SK-N-SH (cell line): ENCODE results near the gene ZBTB45.

Experiments
- EP300 ChIP-seq, 2 experiments: IDR thresholded peaks; 2 replicates each; pipeline versions ENCODE4 v1.4.0 to v1.6.1; 2012; ENCODE audit warnings: borderline replicate concordance in 1 of 2, low read depth in 1 of 2, low read length in 1 of 2
- EZH2phosphoT487 ChIP-seq: fragments of 200-600 bp; sonication (generic); IDR thresholded peaks from 2 replicates; pipeline ENCODE4 v1.6.1; 2017; ENCODE audit warnings: low read depth, mixed run types, mild to moderate bottlenecking, antibody characterized with exemption, moderate library complexity, borderline replicate concordance
- GABPA ChIP-seq: IDR thresholded peaks from 2 replicates; pipeline ENCODE4 v1.4.0; 2012; ENCODE audit warnings: low read depth, mild to moderate bottlenecking
- MAX ChIP-seq: IDR thresholded peaks from 2 replicates; pipeline ENCODE4 v1.4.0; 2012; ENCODE audit warnings: low read depth
- POLR2AphosphoS5 ChIP-seq: IDR thresholded peaks from 2 replicates; pipeline ENCODE4 v1.6.1; 2012; ENCODE audit warnings: low read depth, low read length
- RAD21 ChIP-seq: IDR thresholded peaks from 2 replicates; pipeline ENCODE4 v1.6.1; 2012; ENCODE audit warnings: mild to moderate bottlenecking, low read length
- TAF1 ChIP-seq: IDR thresholded peaks from 2 replicates; pipeline ENCODE4 v1.6.1; 2012; ENCODE audit warnings: low read depth, mild to moderate bottlenecking, low read length, moderate library complexity, borderline replicate concordance
- USF1 ChIP-seq: IDR thresholded peaks from 2 replicates; pipeline ENCODE4 v1.4.0; 2012; ENCODE audit warnings: low read depth, borderline replicate concordance
- USF2 ChIP-seq: fragments of 150-350 bp; IDR thresholded peaks from 2 replicates; pipeline ENCODE4 v1.6.1; 2017; ENCODE audit warnings: antibody characterized with exemption, low read length, low read depth, borderline replicate concordance
- YY1 ChIP-seq: IDR thresholded peaks from 2 replicates; pipeline ENCODE4 v1.4.0; 2012; ENCODE audit warnings: low read depth, mild to moderate bottlenecking
- ZBTB33 ChIP-seq: IDR thresholded peaks from 2 replicates; pipeline ENCODE4 v1.4.0; 2012; ENCODE audit warnings: low read depth, borderline replicate concordance
- TF ChIP-seq, protein P1 (sequence below): fragments of 200-600 bp; sonication (generic); IDR thresholded peaks from 2 replicates; pipeline ENCODE4 v1.6.1; 2017; ENCODE audit warnings: antibody characterized with exemption, mild to moderate bottlenecking, moderate library complexity
- TF ChIP-seq, protein P2 (sequence below): IDR thresholded peaks from 2 replicates; pipeline ENCODE4 v1.6.1; 2012; ENCODE audit warnings: mild to moderate bottlenecking, low read depth, low read length, moderate library complexity

DNA sequence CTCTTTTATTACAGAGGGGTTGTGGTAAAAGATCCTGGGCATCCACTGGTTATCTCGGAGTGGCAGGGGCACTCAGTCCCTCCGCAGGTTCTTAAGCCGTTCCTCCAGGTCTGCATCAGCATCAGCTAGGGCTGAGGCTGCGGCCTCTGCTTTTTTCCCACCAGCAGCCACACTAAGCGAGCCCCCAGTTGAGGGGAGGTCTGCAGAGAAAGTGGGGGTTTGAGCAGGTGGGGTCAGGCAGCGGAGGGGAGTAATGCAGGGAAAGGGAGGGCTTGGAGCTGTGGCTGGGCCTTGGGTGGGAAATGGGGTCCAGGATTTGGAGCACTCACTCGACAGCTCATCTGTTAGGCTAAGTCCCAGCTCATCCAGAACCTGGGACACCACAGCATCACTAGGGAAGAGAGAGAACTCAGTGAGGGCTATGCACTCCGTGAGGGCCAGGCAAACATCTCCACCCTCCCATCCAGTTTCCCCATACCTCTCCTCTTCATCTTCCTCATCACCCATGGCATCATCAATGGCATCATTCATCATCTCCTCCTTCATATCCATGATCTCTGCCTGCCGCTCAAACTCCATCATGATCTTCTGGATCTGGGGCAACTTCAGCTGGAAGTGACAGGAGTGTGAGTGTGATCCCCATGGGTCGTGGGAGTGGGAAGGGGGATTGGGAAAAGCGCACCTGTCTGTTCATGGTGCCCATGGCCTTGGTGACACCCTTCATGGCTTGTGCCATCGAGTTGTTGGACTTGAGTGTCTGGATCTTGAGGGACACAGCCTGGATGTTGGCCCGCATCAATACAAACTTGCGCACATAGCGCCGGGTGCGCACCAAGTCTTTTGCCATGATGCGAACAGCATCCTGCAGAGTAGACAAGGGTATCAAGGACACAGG is 32.2 kb upstream of the ZBTB45 start:
- TF ChIP-seq POLR2AphosphoS5 (peak; percentile 18), EP300 (IDR thresholded peaks at IDR 0.05; ENCODE audit: borderline replicate concordance in 1 of 2, low read depth in 1 of 2, low read length in 1 of 2) (no peak), RAD21 (no peak), USF2 (no peak), TAF1 (no peak), MAX (no peak), ZBTB33 (no peak), USF1 (no peak), GABPA (no peak), YY1 (no peak), EZH2phosphoT487 (no peak)
- TF ChIP-seq, protein P1, sequence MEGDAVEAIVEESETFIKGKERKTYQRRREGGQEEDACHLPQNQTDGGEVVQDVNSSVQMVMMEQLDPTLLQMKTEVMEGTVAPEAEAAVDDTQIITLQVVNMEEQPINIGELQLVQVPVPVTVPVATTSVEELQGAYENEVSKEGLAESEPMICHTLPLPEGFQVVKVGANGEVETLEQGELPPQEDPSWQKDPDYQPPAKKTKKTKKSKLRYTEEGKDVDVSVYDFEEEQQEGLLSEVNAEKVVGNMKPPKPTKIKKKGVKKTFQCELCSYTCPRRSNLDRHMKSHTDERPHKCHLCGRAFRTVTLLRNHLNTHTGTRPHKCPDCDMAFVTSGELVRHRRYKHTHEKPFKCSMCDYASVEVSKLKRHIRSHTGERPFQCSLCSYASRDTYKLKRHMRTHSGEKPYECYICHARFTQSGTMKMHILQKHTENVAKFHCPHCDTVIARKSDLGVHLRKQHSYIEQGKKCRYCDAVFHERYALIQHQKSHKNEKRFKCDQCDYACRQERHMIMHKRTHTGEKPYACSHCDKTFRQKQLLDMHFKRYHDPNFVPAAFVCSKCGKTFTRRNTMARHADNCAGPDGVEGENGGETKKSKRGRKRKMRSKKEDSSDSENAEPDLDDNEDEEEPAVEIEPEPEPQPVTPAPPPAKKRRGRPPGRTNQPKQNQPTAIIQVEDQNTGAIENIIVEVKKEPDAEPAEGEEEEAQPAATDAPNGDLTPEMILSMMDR: no peak
- TF ChIP-seq, protein P2, sequence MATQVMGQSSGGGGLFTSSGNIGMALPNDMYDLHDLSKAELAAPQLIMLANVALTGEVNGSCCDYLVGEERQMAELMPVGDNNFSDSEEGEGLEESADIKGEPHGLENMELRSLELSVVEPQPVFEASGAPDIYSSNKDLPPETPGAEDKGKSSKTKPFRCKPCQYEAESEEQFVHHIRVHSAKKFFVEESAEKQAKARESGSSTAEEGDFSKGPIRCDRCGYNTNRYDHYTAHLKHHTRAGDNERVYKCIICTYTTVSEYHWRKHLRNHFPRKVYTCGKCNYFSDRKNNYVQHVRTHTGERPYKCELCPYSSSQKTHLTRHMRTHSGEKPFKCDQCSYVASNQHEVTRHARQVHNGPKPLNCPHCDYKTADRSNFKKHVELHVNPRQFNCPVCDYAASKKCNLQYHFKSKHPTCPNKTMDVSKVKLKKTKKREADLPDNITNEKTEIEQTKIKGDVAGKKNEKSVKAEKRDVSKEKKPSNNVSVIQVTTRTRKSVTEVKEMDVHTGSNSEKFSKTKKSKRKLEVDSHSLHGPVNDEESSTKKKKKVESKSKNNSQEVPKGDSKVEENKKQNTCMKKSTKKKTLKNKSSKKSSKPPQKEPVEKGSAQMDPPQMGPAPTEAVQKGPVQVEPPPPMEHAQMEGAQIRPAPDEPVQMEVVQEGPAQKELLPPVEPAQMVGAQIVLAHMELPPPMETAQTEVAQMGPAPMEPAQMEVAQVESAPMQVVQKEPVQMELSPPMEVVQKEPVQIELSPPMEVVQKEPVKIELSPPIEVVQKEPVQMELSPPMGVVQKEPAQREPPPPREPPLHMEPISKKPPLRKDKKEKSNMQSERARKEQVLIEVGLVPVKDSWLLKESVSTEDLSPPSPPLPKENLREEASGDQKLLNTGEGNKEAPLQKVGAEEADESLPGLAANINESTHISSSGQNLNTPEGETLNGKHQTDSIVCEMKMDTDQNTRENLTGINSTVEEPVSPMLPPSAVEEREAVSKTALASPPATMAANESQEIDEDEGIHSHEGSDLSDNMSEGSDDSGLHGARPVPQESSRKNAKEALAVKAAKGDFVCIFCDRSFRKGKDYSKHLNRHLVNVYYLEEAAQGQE: no peak
